Hematopoietic multipotent progenitor cell treated with erythropoietin and hydrocortisone succinate and interleukin-3 and kit ligand, for 15 days (in vitro differentiated cells): ENCODE measurements around the gene MC4R.
"Not testable (repeated sequence)": the region's sequence is repeated elsewhere in the genome, so short reads cannot be mapped to it uniquely, and the experiment has no call there.

Experiments
- DNase-seq: peaks from one replicate; pipeline ENCODE4 v3.0.0-alpha.2; 2015; ENCODE audit warnings: low spot score

Gene MC4R

DNA sequence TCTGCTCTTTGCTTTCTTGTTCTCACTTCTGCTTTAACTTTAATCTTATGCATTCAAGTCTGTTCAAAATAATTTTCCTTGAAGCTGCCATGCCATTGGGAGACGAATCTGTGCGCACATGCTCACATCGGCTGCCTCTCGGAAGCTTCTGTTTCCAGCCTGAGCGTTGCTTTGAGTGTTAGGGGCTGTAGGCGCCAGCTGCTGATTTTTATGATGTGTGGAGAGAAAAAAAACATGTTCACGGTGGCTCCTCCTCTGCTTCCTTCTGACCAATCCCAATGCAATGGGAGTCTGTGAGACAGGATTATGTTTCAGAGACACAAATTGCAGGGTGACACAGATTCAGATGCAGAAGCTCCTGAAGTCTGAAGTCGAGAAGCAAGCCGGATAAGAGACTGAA lies at the start of gene MC4R:
MC4R (minus strand) TSS at position 180 of the 400 bp plus-strand sequence. CDS start 426 bp downstream, outside the sequence.
- DNase-seq = no peak

DNA sequence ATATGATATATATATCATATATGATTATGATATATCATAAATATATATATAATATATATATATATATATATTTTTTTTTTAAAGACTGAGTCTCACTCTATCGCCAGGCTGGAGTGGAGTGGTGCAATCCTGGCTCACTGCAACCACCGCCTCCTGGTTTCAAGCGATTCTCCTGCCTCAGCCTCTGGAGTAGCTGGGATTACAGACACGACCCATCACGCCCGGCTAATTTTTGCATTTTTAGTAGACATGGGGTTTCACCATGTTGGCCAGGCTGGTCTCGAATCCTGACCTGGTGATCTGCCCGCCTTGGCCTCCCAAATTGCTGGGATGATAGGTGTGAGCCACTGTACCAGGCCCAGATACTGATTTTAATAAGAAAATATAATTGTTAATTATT lies 49.7 kb upstream of the MC4R start:
- DNase-seq = not testable (repeated sequence)

GRCh38 chr18:60421356-60422118 lies 49.0 kb upstream of the MC4R start:
- no peak for DNase-seq

- DNase-seq = no peak
These were observed 45.4 kb upstream of the MC4R start for GRCh38 chr18:60417946-60418345.

DNA sequence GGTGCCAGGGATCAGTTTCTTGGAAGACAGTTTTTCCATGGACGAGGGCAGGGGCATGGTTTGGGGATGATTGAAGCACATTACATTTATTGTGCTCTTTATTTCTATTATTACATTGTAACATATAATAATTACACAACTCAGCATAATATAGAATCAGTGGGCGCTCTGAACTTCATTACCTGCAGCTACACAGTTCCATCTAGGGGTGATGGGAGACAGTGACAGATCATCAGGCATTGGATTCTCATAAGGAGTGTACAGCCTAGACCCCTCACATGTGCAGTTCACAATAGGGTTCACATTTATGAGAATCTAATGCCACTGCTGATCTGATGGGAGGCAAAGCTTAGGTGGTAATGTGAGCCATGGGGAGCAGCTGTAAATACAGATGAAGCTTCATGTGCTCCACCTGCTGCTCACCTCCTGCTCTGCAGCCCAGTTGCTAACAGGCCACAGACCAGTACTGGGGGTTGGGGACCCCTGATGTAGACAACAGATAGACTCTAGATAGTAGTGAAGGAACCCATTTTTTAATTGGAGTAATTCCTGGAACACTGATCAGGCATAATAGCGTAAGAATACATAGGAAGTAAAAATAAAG lies 41.5 kb upstream of the MC4R start:
- DNase-seq = no peak

DNA sequence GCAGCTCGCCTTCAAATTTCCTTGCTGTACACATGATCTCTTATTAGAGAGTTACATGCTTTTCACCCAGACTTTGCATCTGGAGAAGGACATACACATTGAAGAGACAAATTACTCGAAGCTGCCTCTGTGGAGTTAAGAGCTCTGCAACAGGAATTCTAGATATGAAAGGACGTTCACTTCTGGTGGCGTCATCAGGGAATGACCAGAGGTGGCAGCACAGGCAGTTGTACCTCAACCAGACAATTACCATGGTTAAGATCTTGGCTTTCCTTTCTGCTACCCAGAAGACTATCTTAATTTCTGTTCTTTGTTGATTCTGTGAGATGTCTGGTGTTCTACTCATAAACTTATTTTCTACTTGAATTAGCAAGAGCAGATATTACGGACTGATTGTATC lies 39.1 kb upstream of the MC4R start:
- no peak for DNase-seq

GRCh38 chr18:60406721-60407120 lies 34.1 kb upstream of the MC4R start:
- DNase-seq = no peak

DNA sequence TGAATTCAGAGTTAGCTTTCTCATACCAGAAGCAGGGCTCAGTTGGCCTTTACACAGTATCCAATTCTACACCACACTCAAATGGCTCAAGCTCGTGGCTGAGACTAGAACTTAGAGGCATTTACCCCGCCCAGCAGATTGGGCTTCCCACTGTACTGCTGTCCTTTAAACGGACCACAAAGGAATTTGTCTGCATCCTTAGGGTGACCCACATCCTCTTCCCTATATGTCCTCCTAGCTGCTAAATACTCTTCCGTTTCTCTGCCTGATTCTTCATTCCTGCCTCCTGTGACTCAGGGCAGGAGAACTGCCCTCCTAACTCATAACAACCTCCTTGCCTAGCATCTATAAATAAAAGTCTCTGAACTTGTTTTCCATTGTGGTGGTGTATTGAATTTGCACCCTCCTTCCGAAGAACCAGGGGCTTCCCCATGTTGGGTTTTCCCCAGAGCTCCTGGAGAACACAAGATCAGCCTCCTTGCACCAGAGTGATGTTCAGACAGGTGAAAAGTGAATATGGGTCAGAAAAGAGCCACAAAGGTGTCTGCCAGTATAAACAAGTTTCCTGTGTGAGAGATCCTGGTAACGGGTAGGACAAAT lies 32.0 kb upstream of the MC4R start:
- DNase-seq = no peak

DNA sequence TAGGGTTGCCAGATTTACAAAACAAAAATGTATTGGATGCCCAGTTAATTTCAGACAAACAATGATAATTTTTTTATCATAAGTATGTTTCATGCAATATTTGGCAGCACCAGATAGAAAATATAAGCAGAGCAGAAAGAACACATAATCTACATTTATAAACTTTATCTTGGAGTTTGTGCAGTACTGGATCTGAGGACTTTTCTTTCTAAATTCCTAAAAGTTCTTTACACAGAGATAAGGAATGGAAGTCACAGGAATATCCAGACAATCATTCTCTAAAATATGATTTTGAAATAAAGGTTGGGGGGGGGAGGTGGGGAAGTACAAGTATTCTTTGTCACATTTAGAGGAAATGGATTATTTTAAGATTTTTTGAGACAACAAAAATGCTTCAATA lies 28.8 kb upstream of the MC4R start:
- no peak for DNase-seq

- no peak for DNase-seq
These were observed 19.1 kb upstream of the MC4R start for GRCh38 chr18:60391571-60392226.

DNA sequence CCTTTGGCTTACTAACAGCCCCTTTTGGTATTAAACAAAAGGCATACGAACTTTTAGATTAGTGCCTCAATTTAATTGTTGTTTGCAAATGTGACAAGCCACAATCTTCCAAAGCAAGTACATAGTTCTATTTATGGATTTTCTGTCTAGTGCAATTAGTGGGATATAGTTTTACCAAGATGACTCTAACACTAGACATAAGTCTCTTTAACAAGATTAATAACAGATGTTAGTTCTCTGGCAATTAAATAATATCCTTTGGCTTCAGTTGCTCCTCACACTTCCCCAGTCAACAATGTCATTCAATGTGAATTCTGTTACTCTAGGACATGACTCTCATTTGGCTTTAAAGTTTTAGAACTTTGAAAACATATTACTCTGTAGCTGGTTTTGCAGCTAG lies 16.7 kb upstream of the MC4R start:
- no peak for DNase-seq

GRCh38 chr18:60385693-60386092 lies 13.1 kb upstream of the MC4R start:
- no peak for DNase-seq

GRCh38 chr18:60383893-60384292 lies 11.3 kb upstream of the MC4R start:
- DNase-seq = no peak

GRCh38 chr18:60377778-60378469 lies 5.3 kb upstream of the MC4R start:
- DNase-seq = no peak

DNA sequence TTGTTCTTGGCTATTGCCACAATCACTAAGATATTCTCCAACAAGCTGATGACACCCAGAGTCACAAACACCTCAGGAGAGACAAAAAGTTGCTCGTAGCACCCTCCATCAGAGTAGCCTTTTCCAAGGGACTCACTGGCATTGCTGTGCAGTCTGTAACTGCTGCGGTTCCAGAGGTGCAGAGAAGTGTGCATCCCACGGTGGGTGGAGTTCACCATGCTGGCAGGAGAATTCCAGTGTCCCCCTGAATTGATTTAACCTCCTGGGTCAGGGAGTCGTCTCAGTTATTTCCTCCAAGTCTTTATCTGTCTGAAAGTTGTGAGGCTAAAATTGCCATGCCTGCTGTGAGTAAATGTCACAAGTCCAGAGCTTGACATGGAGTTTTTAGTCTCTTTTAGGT lies 443 bp downstream of the MC4R start:
- no peak for DNase-seq

- no peak for DNase-seq
These were observed 14.1 kb downstream of the MC4R start for GRCh38 chr18:60358516-60358915.

DNA sequence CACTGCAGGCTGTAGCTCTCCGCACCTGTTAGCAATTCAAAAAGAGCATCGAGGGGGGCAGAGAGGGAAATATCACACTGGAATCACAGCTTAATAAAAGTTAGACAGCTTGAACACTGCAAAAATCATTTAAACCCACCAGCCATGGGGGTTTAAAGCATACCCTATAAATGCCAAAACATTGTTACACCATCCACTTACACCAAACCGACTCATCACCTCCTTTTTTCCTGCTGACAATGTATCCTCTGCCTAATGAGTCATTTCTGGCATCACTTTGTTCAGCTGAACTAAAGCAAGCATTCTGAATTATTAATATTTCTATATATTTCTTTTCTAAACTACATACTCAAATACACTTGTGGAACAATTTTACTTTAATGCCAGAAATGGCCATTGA lies 21.6 kb downstream of the MC4R start:
- DNase-seq = no peak

DNA sequence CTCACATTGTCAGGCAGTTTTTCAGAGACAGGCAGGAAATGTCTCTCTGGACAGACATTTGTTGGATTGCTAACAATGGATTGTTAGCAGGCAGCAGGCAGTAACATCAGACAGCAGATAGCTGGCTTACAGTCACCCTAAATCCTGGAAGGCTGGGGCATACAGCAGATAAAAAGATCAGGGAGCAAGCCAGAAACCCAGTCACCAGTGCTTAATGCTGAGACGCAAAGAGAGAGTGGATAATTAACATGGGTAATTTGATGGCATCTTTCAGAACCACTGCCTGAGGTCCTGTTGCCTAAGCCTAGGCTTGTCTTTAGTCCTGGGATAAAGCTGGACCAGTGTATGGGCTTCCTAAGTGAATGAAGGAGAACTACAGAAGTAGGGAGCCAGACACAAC lies 22.4 kb downstream of the MC4R start:
- DNase-seq = no peak

DNA sequence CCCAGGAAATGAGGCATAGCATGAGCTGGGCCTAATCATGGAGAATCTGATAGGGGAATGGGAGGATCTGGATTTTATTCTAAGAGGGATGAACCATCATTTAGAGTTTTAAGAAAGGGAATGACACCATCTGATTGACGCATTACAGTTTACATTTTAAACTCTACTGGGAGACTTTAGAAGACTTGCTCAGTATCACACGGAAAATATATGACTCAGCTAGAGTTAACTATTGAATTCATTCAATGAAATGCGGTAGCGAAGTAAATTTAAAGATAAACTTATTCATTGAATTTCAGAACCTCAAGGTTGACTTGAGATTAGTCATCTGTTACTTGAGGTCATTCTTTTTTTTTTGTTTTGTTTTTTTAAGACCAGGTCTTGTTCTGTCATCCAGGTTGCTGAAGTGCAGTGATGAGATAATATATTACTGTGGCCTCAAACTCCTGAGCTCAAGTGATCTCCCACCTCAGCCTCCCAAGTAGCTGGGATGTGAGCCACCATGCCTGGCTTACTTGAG lies 25.0 kb downstream of the MC4R start:
- DNase-seq = no peak

DNA sequence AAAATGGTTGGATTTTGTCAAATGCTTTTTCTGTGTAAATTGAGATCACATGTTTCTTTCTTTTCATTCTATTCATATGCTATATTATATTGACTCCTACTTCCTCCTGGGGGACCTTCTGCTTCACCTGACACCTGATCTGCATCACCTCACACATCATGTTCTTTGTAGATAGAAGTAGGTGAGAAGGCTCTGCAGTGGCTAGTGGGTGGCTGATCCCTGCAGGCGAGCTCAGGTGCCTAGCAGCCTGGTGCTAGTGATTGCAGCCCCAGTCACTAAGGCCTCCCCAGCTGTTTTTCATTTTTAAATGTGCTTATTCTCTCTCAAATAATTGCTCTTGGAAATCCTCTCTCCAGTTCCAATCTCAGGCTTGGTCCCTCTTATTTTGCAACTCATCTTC lies 33.6 kb downstream of the MC4R start:
- no peak for DNase-seq

DNA sequence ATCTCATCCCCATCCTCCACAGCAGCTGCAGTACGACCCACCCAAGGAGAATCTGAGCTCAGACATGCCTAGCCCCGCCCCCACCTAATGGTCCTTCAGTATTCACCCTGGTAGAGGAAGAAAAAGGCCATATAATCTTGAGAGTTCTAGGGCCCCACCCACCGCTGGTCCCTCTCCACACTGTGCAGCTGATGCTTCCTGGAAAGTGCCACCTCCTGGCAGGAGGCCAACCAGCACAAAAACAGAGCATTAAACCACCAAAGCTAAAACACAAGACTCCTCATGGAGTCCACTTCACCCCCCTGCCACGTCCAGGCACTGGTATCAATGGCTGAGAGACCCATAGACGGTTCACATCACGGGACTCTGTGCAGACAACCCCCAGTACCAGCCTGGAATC lies 40.7 kb downstream of the MC4R start:
- no peak for DNase-seq

DNA sequence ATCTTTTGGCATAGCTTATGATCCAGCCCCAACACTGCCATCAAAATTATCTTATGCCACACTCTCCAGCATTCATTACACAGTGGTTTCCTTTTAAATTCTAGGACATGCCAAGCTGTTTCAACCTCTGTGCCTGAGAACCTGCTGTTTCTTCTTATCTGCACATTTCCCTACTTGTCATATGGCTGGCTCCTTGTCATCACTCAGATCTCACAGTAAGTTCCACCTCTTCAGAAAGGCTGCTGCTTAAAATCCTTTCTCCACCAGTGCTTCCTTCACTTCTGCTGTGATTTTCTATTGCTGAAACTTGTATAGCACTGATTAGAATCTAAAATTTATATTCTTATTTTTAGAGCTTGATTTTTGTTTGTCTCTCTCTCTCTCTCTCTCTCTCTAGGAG lies 43.4 kb downstream of the MC4R start:
- DNase-seq = no peak
